HL-60 (cell line): Measurements from ENCODE around the gene RNASEH2C.

Experiments
- CTCF ChIP-seq: IDR thresholded peaks from one replicate; pipeline ENCODE4 v1.5.1; 2011; ENCODE audit warnings: low read length, control low read depth, inconsistent platforms; ENCODE audit not compliant: insufficient read depth
- GABPA ChIP-seq: IDR thresholded peaks from 2 replicates; pipeline ENCODE4 v1.6.1; 2012; ENCODE audit warnings: low read depth
- POLR2AphosphoS5 ChIP-seq: IDR thresholded peaks from 2 replicates; pipeline ENCODE4 v1.6.1; 2012; ENCODE audit warnings: low read depth

GRCh38 chr11:65744026-65744698 is 23.6 kb upstream of the RNASEH2C start:
- TF ChIP-seq GABPA (no peak), CTCF (peak; percentile 23), POLR2AphosphoS5 (no peak)
